Astrocyte of the spinal cord (primary cell): ENCODE results near the gene PRRT1.
"Not testable (repeated sequence)": the region's sequence is repeated elsewhere in the genome, so short reads cannot be mapped to it uniquely, and the experiment has no call there.

Experiments
- DNase-seq: peaks from one replicate; pipeline ENCODE4 v3.0.0; 2011; ENCODE audit warnings: low read depth, low spot score
- H3K4me3 ChIP-seq: 2 replicates; pipeline ENCODE4 v1.5.1; 2011; ENCODE audit warnings: low read depth, mild to moderate bottlenecking, low read length, moderate library complexity
- CTCF ChIP-seq: IDR thresholded peaks from 2 replicates; pipeline ENCODE4 v1.5.1; 2012; ENCODE audit warnings: low read depth, mild to moderate bottlenecking, low read length, inconsistent platforms
- in situ Hi-C: cut with HindIII; loops from 2 replicates; pipeline ENCODE4 v1.10.0; 2017; ENCODE audit warnings: low sequenced_read_pairs

Gene PRRT1

GRCh38 chr6:32149092-32149755 lies 2.5 kb downstream of the PRRT1 start:
- in situ Hi-C loops, result no loop called here
- no peak for DNase-seq
- TF ChIP-seq CTCF, result no peak
- H3K4me3 ChIP-seq, result peak overlapping the region; percentile 32

- H3K4me3 ChIP-seq, result peak overlapping the region; percentile 32
- in situ Hi-C loops, result no loop called here
- DNase-seq, result peak; percentile 60
- TF ChIP-seq CTCF, result peak; percentile 35
Observed at GRCh38 chr6:32148289-32149091, 3.2 kb downstream of the PRRT1 start.

- in situ Hi-C loops, result no loop called here
- TF ChIP-seq CTCF, result no peak
- no peak for DNase-seq
Observed at GRCh38 chr6:32147401-32148132, 4.2 kb downstream of the PRRT1 start.

GRCh38 chr6:32146687-32147086 lies 5.1 kb downstream of the PRRT1 start:
- no peak for TF ChIP-seq CTCF
- DNase-seq, result no peak
- in situ Hi-C loops, result no loop called here
- no peak overlapping the region for H3K4me3 ChIP-seq

More at GRCh38 chr6:32147401-32148132, 4.2 kb downstream of the PRRT1 start:
- H3K4me3 ChIP-seq, result no peak overlapping the region

GRCh38 chr6:32146287-32146686 lies 5.5 kb downstream of the PRRT1 start:
- DNase-seq, result no peak
- TF ChIP-seq CTCF, result no peak
- no peak overlapping the region for H3K4me3 ChIP-seq
- in situ Hi-C loops, result no loop called here

GRCh38 chr6:32144238-32144637 lies 7.5 kb downstream of the PRRT1 start:
- H3K4me3 ChIP-seq, in situ Hi-C loops, DNase-seq: not testable (repeated sequence)
